Measurements from ENCODE around the gene CARD18. TPM values are rescaled to one million over a fixed set of nuclear protein-coding genes. Genes with fewer than 3 reads are reported as not detected.

The CARD18 gene, protein sequence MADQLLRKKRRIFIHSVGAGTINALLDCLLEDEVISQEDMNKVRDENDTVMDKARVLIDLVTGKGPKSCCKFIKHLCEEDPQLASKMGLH
- total RNA-seq (not detected in 2 replicates), polyA plus RNA-seq (not detected in 2 replicates), polyA minus RNA-seq (not detected in 2 replicates)
- total RNA-seq (2013): not detected

DNA sequence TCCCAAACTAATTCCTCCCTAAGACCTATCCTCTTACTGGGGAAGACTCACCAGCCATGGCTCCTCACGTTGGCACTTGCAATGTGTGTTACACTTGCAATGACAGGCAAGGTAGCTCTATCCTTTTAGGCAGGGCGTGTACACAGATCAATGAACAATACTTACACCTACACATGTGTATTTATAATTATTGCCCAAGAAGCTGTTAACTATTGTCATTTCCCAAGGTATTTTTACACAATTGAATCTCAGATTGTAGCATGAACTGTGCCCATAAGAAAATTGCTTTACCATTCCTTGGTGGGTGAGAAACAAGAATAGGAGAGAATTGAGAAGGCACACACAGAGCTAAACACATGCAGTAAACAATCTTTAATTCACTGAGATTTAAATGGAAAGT, at the start of gene CARD18:
Gene CARD18 (minus strand): TSS at position 101 of the 400 bp plus-strand sequence. CDS start 43 bp downstream, at position 58.
- no peak within 1 kb of the TSS for H3K9ac ChIP-seq (ENCODE audit: low read length)
- H3K9me3 Mint-ChIP-seq (ENCODE audit: insufficient read depth): no peaks in the 10 kb centered on the region
- no peaks in the 10 kb centered on the region for H3K79me2 ChIP-seq (ENCODE audit: control insufficient read depth, insufficient read depth, low read length)
- H3K9me3 ChIP-seq (ENCODE audit: control extremely low read depth in 1 of 3, control insufficient read depth in 2 of 3, insufficient read depth in 1 of 3, low read length in 2 of 3): no peaks in the 10 kb centered on the region
- H3K27ac ChIP-seq (ENCODE audit: low read length in 2 of 2): no peak within 1 kb of the TSS
- H3K36me3 ChIP-seq (replicated peaks in 1 of 2; ENCODE audit: control extremely low read depth in 1 of 2, control insufficient read depth in 1 of 2, extremely low read depth in 1 of 2, insufficient read depth in 2 of 2, low read length in 1 of 2): no peaks in the 10 kb centered on the region
- H4K20me1 ChIP-seq (ENCODE audit: control insufficient read depth, insufficient read depth, low read length, poor library complexity, severe bottlenecking): no peaks in the 10 kb centered on the region
- no peaks in the 10 kb centered on the region for H3K4me1 ChIP-seq (ENCODE audit: control insufficient read depth in 2 of 2, insufficient read depth in 2 of 2, low read length in 2 of 2)
- DNase-seq (no peak), ATAC-seq (ENCODE audit: low read depth) (no peak)
- no peak within 1 kb of the TSS for H3K4me3 Mint-ChIP-seq
- no peak within 1 kb of the TSS for H3K4me2 ChIP-seq (replicated peaks; ENCODE audit: low read depth, low read length, poor library complexity, severe bottlenecking)
- H3K27ac Mint-ChIP-seq: no peak within 1 kb of the TSS
- ChIA-PET CTCF (no interaction called here), POLR2A (no interaction called here)
- H2AFZ ChIP-seq (ENCODE audit: insufficient read depth, low read depth, low read length, poor library complexity, severe bottlenecking): no peak within 1 kb of the TSS
- no peak for TF ChIP-seq EZH2 (IDR thresholded peaks at IDR 0.05; ENCODE audit: borderline replicate concordance, insufficient read depth, low read depth, low read length, poor library complexity, severe bottlenecking)
- TF ChIP-seq, protein P1, sequence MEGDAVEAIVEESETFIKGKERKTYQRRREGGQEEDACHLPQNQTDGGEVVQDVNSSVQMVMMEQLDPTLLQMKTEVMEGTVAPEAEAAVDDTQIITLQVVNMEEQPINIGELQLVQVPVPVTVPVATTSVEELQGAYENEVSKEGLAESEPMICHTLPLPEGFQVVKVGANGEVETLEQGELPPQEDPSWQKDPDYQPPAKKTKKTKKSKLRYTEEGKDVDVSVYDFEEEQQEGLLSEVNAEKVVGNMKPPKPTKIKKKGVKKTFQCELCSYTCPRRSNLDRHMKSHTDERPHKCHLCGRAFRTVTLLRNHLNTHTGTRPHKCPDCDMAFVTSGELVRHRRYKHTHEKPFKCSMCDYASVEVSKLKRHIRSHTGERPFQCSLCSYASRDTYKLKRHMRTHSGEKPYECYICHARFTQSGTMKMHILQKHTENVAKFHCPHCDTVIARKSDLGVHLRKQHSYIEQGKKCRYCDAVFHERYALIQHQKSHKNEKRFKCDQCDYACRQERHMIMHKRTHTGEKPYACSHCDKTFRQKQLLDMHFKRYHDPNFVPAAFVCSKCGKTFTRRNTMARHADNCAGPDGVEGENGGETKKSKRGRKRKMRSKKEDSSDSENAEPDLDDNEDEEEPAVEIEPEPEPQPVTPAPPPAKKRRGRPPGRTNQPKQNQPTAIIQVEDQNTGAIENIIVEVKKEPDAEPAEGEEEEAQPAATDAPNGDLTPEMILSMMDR (IDR thresholded peaks at IDR 0.05): no peak
- no peaks in the 10 kb centered on the region for H3K27me3 ChIP-seq (replicated peaks in 1 of 4; ENCODE audit: control extremely low read depth in 1 of 4, control insufficient read depth in 3 of 4, insufficient read depth in 4 of 4, low read length in 3 of 4)
- intact Hi-C loops (cut with micrococcal nuclease): no loop called here
- H3K4me1 Mint-ChIP-seq: no peaks in the 10 kb centered on the region
- no peak within 1 kb of the TSS for H3K4me3 ChIP-seq (ENCODE audit: control extremely low read depth in 1 of 5, extremely low read depth in 1 of 5, insufficient read depth in 1 of 5, low read depth in 2 of 5, low read length in 4 of 5)
- H3K27me3 Mint-ChIP-seq: peaks cover 18% of the 10 kb centered on the region
- WGBS (ENCODE audit: insufficient coverage): no CpG with 5 or more reads among the region's 2 CpGs

DNA sequence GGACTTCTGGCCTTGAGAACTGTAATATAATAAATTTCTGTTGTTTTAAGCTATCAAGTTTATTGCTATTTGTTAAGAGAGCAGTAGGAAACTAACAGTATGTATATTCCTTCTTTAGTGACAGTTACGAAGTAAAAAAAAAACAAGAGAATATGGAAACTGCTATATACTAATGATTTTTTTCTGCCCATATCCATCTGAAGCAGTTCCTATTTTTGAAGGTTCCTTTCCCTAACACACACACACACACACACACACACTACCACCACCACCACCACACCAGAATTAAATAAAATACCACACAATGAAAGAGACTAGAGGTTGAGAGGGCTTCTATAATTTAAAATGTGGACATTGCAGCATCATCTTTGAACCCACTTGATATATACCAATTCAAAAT, 44.4 kb upstream of the CARD18 start:
- ChIA-PET POLR2A (no interaction called here), CTCF (no interaction called here)
- TF ChIP-seq, protein P1 (IDR thresholded peaks at IDR 0.05): no peak
- TF ChIP-seq EZH2 (IDR thresholded peaks at IDR 0.05; ENCODE audit: borderline replicate concordance, insufficient read depth, low read depth, low read length, poor library complexity, severe bottlenecking): no peak

More for the DNA sequence above, 44.4 kb upstream of the CARD18 start:
- no peaks in the 10 kb centered on the region for H3K9me3 Mint-ChIP-seq (ENCODE audit: insufficient read depth)
- intact Hi-C loops (cut with micrococcal nuclease): no loop called here
- H3K36me3 ChIP-seq (replicated peaks in 1 of 2; ENCODE audit: control extremely low read depth in 1 of 2, control insufficient read depth in 1 of 2, extremely low read depth in 1 of 2, insufficient read depth in 2 of 2, low read length in 1 of 2): no peaks in the 10 kb centered on the region
- H3K27me3 ChIP-seq (replicated peaks in 1 of 4; ENCODE audit: control extremely low read depth in 1 of 4, control insufficient read depth in 3 of 4, insufficient read depth in 4 of 4, low read length in 3 of 4): no peaks in the 10 kb centered on the region
- no peak overlapping the region for H3K4me2 ChIP-seq (replicated peaks; ENCODE audit: low read depth, low read length, poor library complexity, severe bottlenecking)
- no peaks in the 10 kb centered on the region for H4K20me1 ChIP-seq (ENCODE audit: control insufficient read depth, insufficient read depth, low read length, poor library complexity, severe bottlenecking)
- H3K9ac ChIP-seq (ENCODE audit: low read length): no peak overlapping the region
- WGBS (ENCODE audit: insufficient coverage): no CpG with 5 or more reads among the region's 1 CpG
- DNase-seq: no peak
- no peaks in the 10 kb centered on the region for H3K79me2 ChIP-seq (ENCODE audit: control insufficient read depth, insufficient read depth, low read length)
- no peak overlapping the region for H3K4me3 ChIP-seq (ENCODE audit: control extremely low read depth in 1 of 5, extremely low read depth in 1 of 5, insufficient read depth in 1 of 5, low read depth in 2 of 5, low read length in 4 of 5)
- ATAC-seq (ENCODE audit: low read depth): no peak
- H3K4me3 Mint-ChIP-seq: no peak overlapping the region
- no peaks in the 10 kb centered on the region for H3K4me1 ChIP-seq (ENCODE audit: control insufficient read depth in 2 of 2, insufficient read depth in 2 of 2, low read length in 2 of 2)
- no peak overlapping the region for H3K27ac ChIP-seq (ENCODE audit: low read length in 2 of 2)
- no peaks in the 10 kb centered on the region for H3K4me1 Mint-ChIP-seq
- H3K27ac Mint-ChIP-seq: no peak overlapping the region
- H2AFZ ChIP-seq (ENCODE audit: insufficient read depth, low read depth, low read length, poor library complexity, severe bottlenecking): no peak overlapping the region
- H3K27me3 Mint-ChIP-seq: no peaks in the 10 kb centered on the region
- no peaks in the 10 kb centered on the region for H3K9me3 ChIP-seq (ENCODE audit: control extremely low read depth in 1 of 3, control insufficient read depth in 2 of 3, insufficient read depth in 1 of 3, low read length in 2 of 3)
